LNCaP clone FGC (cell line): ENCODE results near the gene SCNN1B.

ENCODE experiments used
- DNase-seq: peaks from one replicate; pipeline ENCODE4 v3.0.0-alpha.2; 2011; ENCODE audit warnings: low read depth
- H3K4me3 ChIP-seq: 2 replicates; pipeline ENCODE4 v1.5.1; 2011; ENCODE audit warnings: mild to moderate bottlenecking, low read depth, low read length, control low read depth
- CTCF ChIP-seq: IDR thresholded peaks from 2 replicates; pipeline ENCODE4 v1.5.1; 2012; ENCODE audit warnings: mild to moderate bottlenecking; ENCODE audit not compliant: control insufficient read depth, insufficient read depth; ENCODE audit errors: extremely low read depth

The SCNN1B gene

DNA sequence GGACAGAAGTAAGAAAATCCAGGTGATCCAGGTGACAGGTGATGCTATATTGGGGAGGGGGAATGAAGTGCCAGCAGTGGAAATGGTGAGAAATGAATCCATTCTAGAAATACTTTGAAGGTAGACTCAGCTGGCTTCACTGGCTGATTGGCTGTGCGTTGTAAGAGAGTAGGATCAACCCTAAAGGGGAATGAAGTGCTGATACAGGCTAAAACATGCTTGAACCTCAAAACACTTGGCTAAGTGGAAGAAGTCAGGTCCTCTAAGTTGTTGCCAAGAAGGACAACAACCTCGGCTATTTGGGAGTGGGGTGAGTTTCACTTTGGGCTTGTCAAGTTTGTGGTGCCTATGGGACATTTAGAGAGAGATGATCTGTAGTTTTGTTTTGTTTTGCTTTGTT lies 24.1 kb upstream of the SCNN1B start:
- no peak for TF ChIP-seq CTCF
- DNase-seq: no peak
- no peak overlapping the region for H3K4me3 ChIP-seq

DNA sequence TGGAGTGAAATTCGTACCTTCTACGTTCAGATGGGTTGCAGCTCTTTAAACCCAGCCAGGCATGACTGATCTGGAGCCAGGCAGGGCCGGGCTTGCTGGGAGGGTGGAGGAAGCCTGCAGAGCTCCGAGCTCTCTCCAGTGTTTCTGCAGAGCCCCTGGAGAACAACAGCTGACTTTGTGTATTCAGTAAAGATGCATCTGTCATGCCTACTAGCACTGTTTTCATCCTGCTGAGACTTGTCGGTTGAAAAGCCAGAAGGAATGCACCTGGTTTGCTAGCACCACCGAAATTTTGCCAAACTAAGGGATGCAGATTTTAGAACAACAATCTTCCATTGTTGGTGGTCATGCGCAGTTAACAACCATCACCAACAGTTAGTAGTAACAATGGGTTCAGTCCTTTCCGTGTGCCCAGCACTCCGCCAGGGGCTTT lies 22.4 kb upstream of the SCNN1B start:
- no peak for DNase-seq
- no peak for TF ChIP-seq CTCF
- H3K4me3 ChIP-seq: no peak overlapping the region

DNA sequence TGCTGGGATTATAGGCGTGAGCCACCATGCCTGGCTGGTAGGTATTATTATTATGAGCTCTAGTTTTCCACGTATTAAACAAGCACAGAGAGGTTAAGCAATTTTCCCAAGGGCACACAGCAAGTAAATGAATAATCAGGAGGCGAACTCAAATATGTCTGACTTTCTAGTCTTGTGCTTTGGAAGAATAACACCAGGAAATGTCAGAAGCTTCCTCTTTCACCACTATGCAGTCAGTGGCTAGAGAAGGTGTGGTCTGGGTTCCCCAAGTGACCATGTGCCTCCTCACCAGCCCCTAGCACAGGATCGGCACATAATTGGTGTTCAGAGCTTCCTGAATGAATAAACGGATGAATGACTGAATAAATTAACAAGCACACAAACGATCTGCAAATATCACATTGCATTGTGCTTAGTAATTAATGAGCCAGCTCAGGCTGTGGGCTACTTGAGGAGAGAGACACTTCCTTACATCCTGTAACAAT lies 21.6 kb upstream of the SCNN1B start:
- no peak overlapping the region for H3K4me3 ChIP-seq
- TF ChIP-seq CTCF: no peak
- DNase-seq: no peak

- no peak for TF ChIP-seq CTCF
- H3K4me3 ChIP-seq: no peak overlapping the region
- DNase-seq: no peak
These were observed 19.5 kb upstream of the SCNN1B start for GRCh38 chr16:23282568-23282967.

DNA sequence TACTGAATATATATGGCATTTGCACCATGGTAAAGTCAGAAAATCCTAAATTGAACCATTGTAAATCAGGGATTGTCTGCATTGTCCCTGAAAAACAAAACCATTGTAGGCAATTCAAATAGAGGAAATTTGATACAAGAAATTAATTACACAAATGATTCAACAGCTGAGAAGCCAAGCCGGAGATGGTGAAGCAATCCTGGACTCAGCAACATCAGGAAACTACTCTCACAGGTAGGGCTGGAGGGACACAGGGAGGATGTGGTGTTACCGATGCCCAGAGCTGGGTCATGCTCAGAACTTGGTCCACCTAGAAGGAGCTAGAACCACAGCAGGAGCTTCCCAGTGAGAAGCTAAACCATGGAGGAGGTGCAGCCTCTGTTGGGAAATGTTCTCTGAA lies 18.5 kb upstream of the SCNN1B start:
- H3K4me3 ChIP-seq: no peak overlapping the region
- no peak for DNase-seq

DNA sequence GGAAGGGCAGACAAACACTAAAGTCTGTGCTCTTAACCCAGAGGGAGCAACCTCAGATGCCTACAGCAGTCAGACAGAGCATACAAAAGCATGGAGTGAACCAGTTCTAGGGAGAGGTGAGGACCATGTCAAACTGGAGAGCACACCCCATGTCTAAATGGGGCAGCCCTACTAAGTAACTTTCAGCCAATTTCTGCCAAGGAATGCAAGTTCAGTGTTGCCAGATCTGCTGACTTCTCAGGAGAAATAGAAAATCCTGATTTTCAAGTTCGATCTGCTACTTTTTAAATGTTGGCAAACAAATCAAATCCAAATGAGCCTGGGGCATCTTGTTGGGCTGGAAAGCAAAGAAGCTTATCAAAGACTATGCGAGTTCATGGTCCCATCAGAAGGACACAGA lies 17.5 kb upstream of the SCNN1B start:
- peak; percentile 40 for DNase-seq

More for the DNA sequence above, 18.5 kb upstream of the SCNN1B start:
- TF ChIP-seq CTCF: no peak

More for the DNA sequence above, 17.5 kb upstream of the SCNN1B start:
- H3K4me3 ChIP-seq: no peak overlapping the region
- TF ChIP-seq CTCF: no peak
